CD4-positive, alpha-beta T cell treated with Interleukin-1 beta for 1 hour (primary cell): Measurements from ENCODE around the gene ZNF460.
"Not testable (repeated sequence)": the region's sequence is repeated elsewhere in the genome, so short reads cannot be mapped to it uniquely, and the experiment has no call there.

Experiments
- DNase-seq, 2 donors: peaks; one replicate each; pipeline ENCODE4 v3.0.0-alpha.2; 2020 to 2022

ZNF460 gene

GRCh38 chr19:57280165-57280961 is at the start of gene ZNF460:
Gene ZNF460, plus strand, starts transcription at chr19:57280485. Its CDS starts 322 bp downstream, at chr19:57280807.
- peak; percentile 97 for DNase-seq

- no peak for DNase-seq
Measured at GRCh38 chr19:57231686-57232085, 48.6 kb upstream of the ZNF460 start.

- DNase-seq, result no peak
Measured at GRCh38 chr19:57233207-57233606, 47.1 kb upstream of the ZNF460 start.

GRCh38 chr19:57239982-57240310 is 40.3 kb upstream of the ZNF460 start:
- DNase-seq, result no peak

GRCh38 chr19:57240311-57241090 is 39.8 kb upstream of the ZNF460 start, which contains the start of gene ZNF805:
Gene ZNF805, plus strand, starts transcription at chr19:57240632. Its CDS starts 260 bp downstream, at chr19:57240892.
- DNase-seq, result peak; percentile 96 to 97

- DNase-seq, result no peak
Measured at GRCh38 chr19:57241176-57241575, 39.1 kb upstream of the ZNF460 start.

- no peak for DNase-seq
Measured at GRCh38 chr19:57242821-57243220, 37.5 kb upstream of the ZNF460 start.

GRCh38 chr19:57244513-57244912 is 35.8 kb upstream of the ZNF460 start:
- no peak for DNase-seq

GRCh38 chr19:57245066-57245465 is 35.2 kb upstream of the ZNF460 start:
- no peak for DNase-seq

- no peak for DNase-seq
Measured at GRCh38 chr19:57245959-57246358, 34.3 kb upstream of the ZNF460 start.

- DNase-seq, result no peak
Measured at GRCh38 chr19:57248646-57249045, 31.6 kb upstream of the ZNF460 start.

GRCh38 chr19:57249329-57249728 is 31.0 kb upstream of the ZNF460 start:
- DNase-seq, result no peak

GRCh38 chr19:57253767-57254166 is 26.5 kb upstream of the ZNF460 start:
- not testable (repeated sequence) for DNase-seq

GRCh38 chr19:57262044-57262443 is 18.2 kb upstream of the ZNF460 start:
- DNase-seq, result no peak

- DNase-seq, result no peak
Measured at GRCh38 chr19:57263244-57263741, 17.0 kb upstream of the ZNF460 start.

GRCh38 chr19:57267291-57267690 is 13.0 kb upstream of the ZNF460 start:
- no peak for DNase-seq

- no peak for DNase-seq
Measured at GRCh38 chr19:57269515-57270250, 10.6 kb upstream of the ZNF460 start.

GRCh38 chr19:57271280-57271679 is 9.0 kb upstream of the ZNF460 start:
- DNase-seq, result no peak

- no peak for DNase-seq
Measured at GRCh38 chr19:57273014-57273413, 7.3 kb upstream of the ZNF460 start.

GRCh38 chr19:57276430-57276829 is 3.9 kb upstream of the ZNF460 start:
- no peak for DNase-seq

GRCh38 chr19:57278481-57278880 is 1.8 kb upstream of the ZNF460 start:
- DNase-seq, result not testable (repeated sequence)

GRCh38 chr19:57279418-57280164 is 694 bp upstream of the ZNF460 start:
- DNase-seq, result peak; percentile 89
